GM21360 (cell line): Measurements from ENCODE around the gene HCFC1.

ENCODE experiments used
- ATAC-seq: cut with Tn5 transposase; IDR thresholded peaks from one replicate; pipeline ENCODE4 v1.9.1; 2021; ENCODE audit warnings: mild to moderate bottlenecking, moderate library complexity; ENCODE audit not compliant: unreplicated experiment

Gene HCFC1

GRCh38 chrX:153907456-153907855 is 64.2 kb downstream of the HCFC1 start:
- ATAC-seq, result no peak

DNA sequence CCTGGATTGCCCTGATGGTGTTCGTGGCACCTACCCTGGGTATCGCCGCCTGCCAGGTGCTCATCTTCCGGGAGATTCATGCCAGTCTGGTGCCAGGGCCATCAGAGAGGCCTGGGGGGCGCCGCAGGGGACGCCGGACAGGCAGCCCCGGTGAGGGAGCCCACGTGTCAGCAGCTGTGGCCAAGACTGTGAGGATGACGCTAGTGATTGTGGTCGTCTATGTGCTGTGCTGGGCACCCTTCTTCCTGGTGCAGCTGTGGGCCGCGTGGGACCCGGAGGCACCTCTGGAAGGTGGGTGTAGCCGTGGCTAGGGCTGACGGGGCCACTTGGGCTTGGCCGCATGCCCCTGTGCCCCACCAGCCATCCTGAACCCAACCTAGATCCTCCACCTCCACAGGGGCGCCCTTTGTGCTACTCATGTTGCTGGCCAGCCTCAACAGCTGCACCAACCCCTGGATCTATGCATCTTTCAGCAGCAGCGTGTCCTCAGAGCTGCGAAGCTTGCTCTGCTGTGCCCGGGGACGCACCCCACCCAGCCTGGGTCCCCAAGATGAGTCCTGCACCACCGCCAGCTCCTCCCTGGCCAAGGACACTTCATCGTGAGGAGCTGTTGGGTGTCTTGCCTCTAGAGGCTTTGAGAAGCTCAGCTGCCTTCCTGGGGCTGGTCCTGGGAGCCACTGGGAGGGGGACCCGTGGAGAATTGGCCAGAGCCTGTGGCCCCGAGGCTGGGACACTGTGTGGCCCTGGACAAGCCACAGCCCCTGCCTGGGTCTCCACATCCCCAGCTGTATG is 65.3 kb downstream of the HCFC1 start:
- ATAC-seq, result no peak

- ATAC-seq, result no peak
Observed at GRCh38 chrX:153905481-153906095, 66.0 kb downstream of the HCFC1 start.

DNA sequence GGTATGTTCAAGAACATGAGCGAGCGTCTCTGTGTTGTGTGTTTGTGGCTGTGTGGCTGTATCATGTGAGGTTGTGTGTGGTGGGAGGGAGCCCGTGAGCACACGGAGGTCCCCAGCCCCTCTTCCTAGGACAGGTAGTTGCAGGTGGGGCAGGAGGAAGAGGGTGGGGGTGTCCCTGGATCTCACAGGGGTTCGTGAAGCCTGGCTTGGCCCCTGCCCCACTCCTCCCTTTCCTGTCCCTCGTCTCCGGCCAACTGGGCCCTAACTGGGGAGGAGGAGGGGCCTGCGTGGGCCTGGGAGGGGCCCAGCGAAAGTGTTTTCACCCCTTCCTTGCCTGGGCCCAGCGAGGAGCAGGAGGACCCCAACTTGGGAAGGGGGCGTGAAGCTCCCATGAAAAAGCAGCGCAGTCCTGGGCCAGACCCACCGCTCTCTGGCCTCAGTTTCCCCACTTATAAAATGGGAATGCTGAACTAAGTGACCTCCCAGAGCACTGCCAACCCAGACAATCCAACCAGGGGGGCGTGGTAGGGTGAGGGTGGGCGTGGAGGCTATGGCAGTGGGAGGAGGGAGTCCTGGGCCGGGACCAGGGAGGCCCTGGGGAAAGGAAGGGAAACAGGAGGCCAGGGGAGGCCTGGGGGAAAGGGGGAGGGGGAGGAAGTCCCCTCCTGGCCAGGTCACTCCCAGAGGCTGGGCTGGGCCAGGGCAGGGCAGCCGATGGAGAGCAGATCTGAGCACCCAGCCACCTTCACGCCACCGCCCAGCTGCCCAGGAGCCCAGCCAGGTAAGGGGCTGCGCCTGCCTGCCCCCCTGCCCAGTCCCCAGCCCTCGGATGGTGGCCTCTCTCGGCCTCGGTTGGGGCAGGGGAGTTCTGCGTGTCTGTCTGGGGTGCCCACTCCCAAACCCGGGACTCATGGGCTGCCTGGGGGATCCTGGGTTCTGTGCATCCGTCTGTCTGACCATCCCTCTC is 67.3 kb downstream of the HCFC1 start, which contains the start of gene AVPR2:
Gene AVPR2 (plus strand): TSS at position 683 of the 967 bp plus-strand sequence. CDS start 473 bp downstream, outside the sequence.
- no peak for ATAC-seq

GRCh38 chrX:153903238-153903980 is 68.2 kb downstream of the HCFC1 start:
- no peak for ATAC-seq

DNA sequence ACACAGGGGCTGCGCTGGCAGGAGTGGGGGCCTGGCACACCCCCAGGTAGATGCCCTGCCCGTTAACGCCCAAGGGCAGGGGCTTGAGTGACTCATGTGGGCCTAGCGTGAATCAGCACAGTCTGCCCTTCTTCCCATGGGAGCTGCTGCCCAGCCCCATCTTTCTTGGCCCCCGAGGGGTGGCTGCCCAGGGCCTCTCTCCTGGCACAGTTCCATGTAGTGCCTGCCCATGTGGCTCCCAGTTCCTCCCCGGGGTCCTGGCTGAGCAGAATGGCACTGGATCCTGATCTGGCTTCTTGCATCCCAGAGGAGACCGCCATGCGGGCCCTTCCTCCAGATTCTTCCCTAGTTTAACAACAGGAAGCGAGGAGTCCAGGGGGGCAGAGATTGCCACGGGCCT is 69.2 kb downstream of the HCFC1 start:
- ATAC-seq, result no peak

DNA sequence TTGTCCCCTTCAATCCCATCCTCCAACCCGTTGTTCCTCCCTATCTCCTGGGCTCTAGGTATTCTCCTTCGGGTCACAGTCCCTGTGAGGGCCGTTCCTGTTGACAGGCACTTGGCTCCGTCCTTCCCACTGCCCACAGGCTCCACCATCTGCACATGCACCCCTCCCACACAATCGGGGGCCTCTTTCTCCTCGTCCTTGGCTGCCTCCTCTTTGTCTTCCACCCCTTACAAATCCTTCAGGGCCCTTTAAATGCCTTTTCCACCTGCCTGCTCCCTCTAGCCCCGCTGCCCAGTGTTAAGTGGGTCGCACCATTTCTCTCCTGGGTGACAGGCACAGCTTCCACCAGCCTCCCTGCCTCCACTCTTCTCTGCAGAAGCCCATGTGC is 69.9 kb downstream of the HCFC1 start:
- ATAC-seq, result no peak

- ATAC-seq, result peak; percentile 73
Observed at GRCh38 chrX:153900831-153901752, 70.5 kb downstream of the HCFC1 start.

DNA sequence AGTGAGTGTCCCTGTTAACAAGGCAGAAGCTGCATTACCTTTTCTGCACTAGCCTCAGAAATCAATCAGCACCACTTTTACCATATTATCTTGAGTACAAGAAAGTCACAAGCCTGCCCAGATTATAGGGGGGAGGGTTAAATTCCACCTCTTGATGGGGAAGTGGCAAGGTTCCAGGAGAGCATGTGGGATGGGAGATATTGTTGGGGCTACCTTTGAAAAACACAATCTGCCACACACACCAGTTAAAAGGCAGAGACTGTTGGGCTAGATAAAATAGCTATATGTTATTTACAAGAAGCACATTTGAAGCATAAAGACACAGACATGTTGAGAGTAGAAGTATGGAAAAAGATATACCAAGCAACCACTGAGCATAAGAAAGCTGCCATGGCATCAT is 73.7 kb downstream of the HCFC1 start:
- no peak for ATAC-seq
